ENCODE results near the gene CACNA2D4.
A peak's percentile ranks its signal among the peaks of the same experiment; 100 is the strongest.

Gene CACNA2D4

GRCh38 chr12:1815814-1816729, 102.4 kb downstream of the CACNA2D4 start:
- H3K27me3 ChIP-seq (ENCODE audit: low read depth, low read length) = peaks cover 12% of the 10 kb centered on the region
- no peak overlapping the region for H3K27ac ChIP-seq (ENCODE audit: low read length)
- H3K4me1 ChIP-seq (ENCODE audit: control insufficient read depth in 1 of 2, insufficient read depth in 2 of 2, low read length in 2 of 2) = peaks cover 0 to 11% of the 10 kb centered on the region in 2 donors
- H3K36me3 ChIP-seq (ENCODE audit: control insufficient read depth in 1 of 2, insufficient read depth in 2 of 2, low read length in 2 of 2) = no peaks in the 10 kb centered on the region
- no peak overlapping the region for H3K4me3 ChIP-seq (ENCODE audit: low read depth in 1 of 2, low read length in 2 of 2)
- H3K9me3 ChIP-seq (ENCODE audit: control insufficient read depth in 1 of 2, low read length in 2 of 2) = no peaks in the 10 kb centered on the region

- Histone ChIP-seq H3K4me3 (ENCODE audit: low read depth in 1 of 2, low read length in 2 of 2) (no peak overlapping the region), H3K9me3 (ENCODE audit: control insufficient read depth in 1 of 2, low read length in 2 of 2) (no peaks in the 10 kb centered on the region), H3K4me1 (ENCODE audit: control insufficient read depth in 1 of 2, insufficient read depth in 2 of 2, low read length in 2 of 2) (peaks cover 2 to 3% of the 10 kb centered on the region in 2 donors), H3K27ac (ENCODE audit: low read length) (no peak overlapping the region), H3K36me3 (ENCODE audit: control insufficient read depth in 1 of 2, insufficient read depth in 2 of 2, low read length in 2 of 2) (no peaks in the 10 kb centered on the region), H3K27me3 (ENCODE audit: low read depth, low read length) (peaks cover 5% of the 10 kb centered on the region)
These were observed 103.3 kb downstream of the CACNA2D4 start for GRCh38 chr12:1815108-1815507.

- H3K27me3 ChIP-seq (ENCODE audit: low read depth, low read length) = no peaks in the 10 kb centered on the region
- H3K4me3 ChIP-seq (ENCODE audit: low read depth in 1 of 2, low read length in 2 of 2) = no peak overlapping the region
- peaks cover 0 to 3% of the 10 kb centered on the region in 2 donors for H3K4me1 ChIP-seq (ENCODE audit: control insufficient read depth in 1 of 2, insufficient read depth in 2 of 2, low read length in 2 of 2)
- no peaks in the 10 kb centered on the region for H3K9me3 ChIP-seq (ENCODE audit: control insufficient read depth in 1 of 2, low read length in 2 of 2)
- H3K36me3 ChIP-seq (ENCODE audit: control insufficient read depth in 1 of 2, insufficient read depth in 2 of 2, low read length in 2 of 2) = no peaks in the 10 kb centered on the region
- H3K27ac ChIP-seq (ENCODE audit: low read length) = no peak overlapping the region
These were observed 104.2 kb downstream of the CACNA2D4 start for GRCh38 chr12:1814266-1814665.

GRCh38 chr12:1812650-1813302, 105.7 kb downstream of the CACNA2D4 start:
- Histone ChIP-seq H3K27me3 (ENCODE audit: low read depth, low read length) (no peaks in the 10 kb centered on the region), H3K27ac (ENCODE audit: low read length) (peak overlapping the region; percentile 75), H3K36me3 (ENCODE audit: control insufficient read depth in 1 of 2, insufficient read depth in 2 of 2, low read length in 2 of 2) (no peaks in the 10 kb centered on the region), H3K4me3 (ENCODE audit: low read depth in 1 of 2, low read length in 2 of 2) (no peak overlapping the region), H3K9me3 (ENCODE audit: control insufficient read depth in 1 of 2, low read length in 2 of 2) (no peaks in the 10 kb centered on the region), H3K4me1 (ENCODE audit: control insufficient read depth in 1 of 2, insufficient read depth in 2 of 2, low read length in 2 of 2) (peaks cover 0 to 3% of the 10 kb centered on the region in 2 donors)

- peak overlapping the region; percentile 75 for H3K27ac ChIP-seq (ENCODE audit: low read length)
- no peaks in the 10 kb centered on the region for H3K36me3 ChIP-seq (ENCODE audit: control insufficient read depth in 1 of 2, insufficient read depth in 2 of 2, low read length in 2 of 2)
- peaks cover 0 to 3% of the 10 kb centered on the region in 2 donors for H3K4me1 ChIP-seq (ENCODE audit: control insufficient read depth in 1 of 2, insufficient read depth in 2 of 2, low read length in 2 of 2)
- H3K9me3 ChIP-seq (ENCODE audit: control insufficient read depth in 1 of 2, low read length in 2 of 2) = no peaks in the 10 kb centered on the region
- no peak overlapping the region for H3K4me3 ChIP-seq (ENCODE audit: low read depth in 1 of 2, low read length in 2 of 2)
- no peaks in the 10 kb centered on the region for H3K27me3 ChIP-seq (ENCODE audit: low read depth, low read length)
These were observed 106.5 kb downstream of the CACNA2D4 start for GRCh38 chr12:1811948-1812291.

GRCh38 chr12:1811281-1811947, 107.0 kb downstream of the CACNA2D4 start:
- Histone ChIP-seq H3K4me3 (ENCODE audit: low read depth in 1 of 2, low read length in 2 of 2) (no peak overlapping the region), H3K27ac (ENCODE audit: low read length) (no peak overlapping the region), H3K27me3 (ENCODE audit: low read depth, low read length) (no peaks in the 10 kb centered on the region), H3K9me3 (ENCODE audit: control insufficient read depth in 1 of 2, low read length in 2 of 2) (no peaks in the 10 kb centered on the region), H3K36me3 (ENCODE audit: control insufficient read depth in 1 of 2, insufficient read depth in 2 of 2, low read length in 2 of 2) (no peaks in the 10 kb centered on the region), H3K4me1 (ENCODE audit: control insufficient read depth in 1 of 2, insufficient read depth in 2 of 2, low read length in 2 of 2) (peaks cover 0 to 3% of the 10 kb centered on the region in 2 donors)

- peaks cover 0 to 3% of the 10 kb centered on the region in 2 donors for H3K4me1 ChIP-seq (ENCODE audit: control insufficient read depth in 1 of 2, insufficient read depth in 2 of 2, low read length in 2 of 2)
- H3K36me3 ChIP-seq (ENCODE audit: control insufficient read depth in 1 of 2, insufficient read depth in 2 of 2, low read length in 2 of 2) = no peaks in the 10 kb centered on the region
- no peaks in the 10 kb centered on the region for H3K27me3 ChIP-seq (ENCODE audit: low read depth, low read length)
- no peaks in the 10 kb centered on the region for H3K9me3 ChIP-seq (ENCODE audit: control insufficient read depth in 1 of 2, low read length in 2 of 2)
- no peak overlapping the region for H3K27ac ChIP-seq (ENCODE audit: low read length)
- H3K4me3 ChIP-seq (ENCODE audit: low read depth in 1 of 2, low read length in 2 of 2) = no peak overlapping the region
These were observed 107.5 kb downstream of the CACNA2D4 start for GRCh38 chr12:1810931-1811280.

- no peak overlapping the region for H3K27ac ChIP-seq (ENCODE audit: low read length)
- no peaks in the 10 kb centered on the region for H3K9me3 ChIP-seq (ENCODE audit: control insufficient read depth in 1 of 2, low read length in 2 of 2)
- no peak overlapping the region for H3K4me3 ChIP-seq (ENCODE audit: low read depth in 1 of 2, low read length in 2 of 2)
- H3K4me1 ChIP-seq (ENCODE audit: control insufficient read depth in 1 of 2, insufficient read depth in 2 of 2, low read length in 2 of 2) = peaks cover 0 to 3% of the 10 kb centered on the region in 2 donors
- H3K36me3 ChIP-seq (ENCODE audit: control insufficient read depth in 1 of 2, insufficient read depth in 2 of 2, low read length in 2 of 2) = no peaks in the 10 kb centered on the region
- H3K27me3 ChIP-seq (ENCODE audit: low read depth, low read length) = no peaks in the 10 kb centered on the region
These were observed 108.1 kb downstream of the CACNA2D4 start for GRCh38 chr12:1810201-1810930.

GRCh38 chr12:1809591-1810190, 108.8 kb downstream of the CACNA2D4 start:
- no peak overlapping the region for H3K4me3 ChIP-seq (ENCODE audit: low read depth in 1 of 2, low read length in 2 of 2)
- no peaks in the 10 kb centered on the region for H3K27me3 ChIP-seq (ENCODE audit: low read depth, low read length)
- H3K27ac ChIP-seq (ENCODE audit: low read length) = no peak overlapping the region
- H3K36me3 ChIP-seq (ENCODE audit: control insufficient read depth in 1 of 2, insufficient read depth in 2 of 2, low read length in 2 of 2) = no peaks in the 10 kb centered on the region
- H3K4me1 ChIP-seq (ENCODE audit: control insufficient read depth in 1 of 2, insufficient read depth in 2 of 2, low read length in 2 of 2) = peaks cover 0 to 3% of the 10 kb centered on the region in 2 donors
- no peaks in the 10 kb centered on the region for H3K9me3 ChIP-seq (ENCODE audit: control insufficient read depth in 1 of 2, low read length in 2 of 2)

GRCh38 chr12:1808798-1809480, 109.5 kb downstream of the CACNA2D4 start:
- no peak overlapping the region for H3K27ac ChIP-seq (ENCODE audit: low read length)
- H3K36me3 ChIP-seq (ENCODE audit: control insufficient read depth in 1 of 2, insufficient read depth in 2 of 2, low read length in 2 of 2) = no peaks in the 10 kb centered on the region
- H3K9me3 ChIP-seq (ENCODE audit: control insufficient read depth in 1 of 2, low read length in 2 of 2) = no peaks in the 10 kb centered on the region
- no peak overlapping the region for H3K4me3 ChIP-seq (ENCODE audit: low read depth in 1 of 2, low read length in 2 of 2)
- peaks cover 0 to 3% of the 10 kb centered on the region in 2 donors for H3K4me1 ChIP-seq (ENCODE audit: control insufficient read depth in 1 of 2, insufficient read depth in 2 of 2, low read length in 2 of 2)
- no peaks in the 10 kb centered on the region for H3K27me3 ChIP-seq (ENCODE audit: low read depth, low read length)
